Measurements from ENCODE around the gene IFI30.

IFI30 gene

DNA sequence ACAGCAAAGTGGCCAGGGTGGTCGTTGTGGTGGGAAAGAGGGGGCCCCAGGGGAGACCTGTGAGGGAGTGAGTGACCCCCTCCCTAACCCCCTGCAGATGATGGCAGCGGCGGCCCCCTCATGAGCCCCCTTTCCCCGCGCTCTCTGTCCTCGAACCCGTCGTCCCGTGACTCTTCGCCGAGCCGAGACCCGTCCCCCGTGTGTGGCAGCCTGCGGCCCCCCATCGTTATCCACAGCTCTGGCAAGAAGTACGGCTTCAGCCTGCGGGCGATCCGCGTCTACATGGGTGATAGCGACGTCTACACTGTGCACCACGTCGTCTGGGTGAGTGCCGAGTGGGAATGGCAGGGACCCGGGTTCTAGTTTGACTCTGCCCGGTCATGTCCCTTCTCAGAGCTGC is 28.7 kb upstream of the IFI30 start:
- peaks cover 57% of the 10 kb centered on the region for H3K36me3 ChIP-seq (ENCODE audit: insufficient read depth, insufficient read length, low read length)
- TF ChIP-seq SUZ12 (IDR thresholded peaks at IDR 0.05; ENCODE audit: extremely low read depth, insufficient read depth, insufficient read length) (no peak), YY1 (IDR thresholded peaks at IDR 0.05; ENCODE audit: insufficient read depth, insufficient read length) (no peak), ZNF274 (IDR thresholded peaks at IDR 0.05; ENCODE audit: low read depth, low read length) (no peak)
- no peaks in the 10 kb centered on the region for H3K4me1 ChIP-seq (ENCODE audit: insufficient read depth, insufficient read length)
- no peaks in the 10 kb centered on the region for H3K9me3 ChIP-seq (ENCODE audit: insufficient read depth, low read length)
- no peak for DNase-seq (ENCODE audit: low read depth, low spot score)
- H3K4me3 ChIP-seq (ENCODE audit: insufficient read length, low read depth), result no peak overlapping the region
- no peaks in the 10 kb centered on the region for H3K27me3 ChIP-seq (ENCODE audit: insufficient read depth, insufficient read length)
- no peak overlapping the region for H3K9ac ChIP-seq (ENCODE audit: insufficient read length, low read depth)

DNA sequence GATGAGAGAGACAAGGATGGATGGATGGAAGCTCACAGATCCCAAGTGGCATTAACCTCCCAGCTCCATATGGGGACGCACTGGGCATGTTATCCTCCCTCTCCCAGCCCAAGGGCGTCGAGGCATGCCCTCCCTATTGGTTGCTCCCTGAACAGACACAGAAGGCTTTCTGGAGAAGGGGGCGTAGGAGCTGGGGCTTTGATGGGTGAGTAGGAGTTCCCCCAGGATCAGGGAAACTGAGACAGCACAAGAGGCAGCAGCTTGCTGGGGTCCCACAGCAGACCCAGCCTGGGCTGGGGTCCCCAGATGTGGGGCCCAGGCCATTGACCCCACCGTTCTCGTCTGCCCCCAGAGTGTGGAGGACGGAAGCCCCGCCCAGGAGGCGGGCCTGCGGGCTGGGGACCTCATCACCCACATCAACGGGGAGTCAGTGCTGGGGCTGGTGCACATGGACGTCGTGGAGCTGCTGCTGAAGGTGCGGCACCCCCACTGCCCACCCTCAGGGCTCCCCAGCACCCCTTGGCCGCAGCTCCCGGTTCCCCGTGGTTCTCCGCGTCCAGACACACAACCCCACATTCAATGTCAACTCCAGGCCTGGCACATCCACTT is 28.1 kb upstream of the IFI30 start:
- TF ChIP-seq SUZ12 (IDR thresholded peaks at IDR 0.05; ENCODE audit: extremely low read depth, insufficient read depth, insufficient read length), result no peak
- no peak for TF ChIP-seq ZNF274 (IDR thresholded peaks at IDR 0.05; ENCODE audit: low read depth, low read length)
- no peak for TF ChIP-seq YY1 (IDR thresholded peaks at IDR 0.05; ENCODE audit: insufficient read depth, insufficient read length)
- peaks cover 56% of the 10 kb centered on the region for H3K36me3 ChIP-seq (ENCODE audit: insufficient read depth, insufficient read length, low read length)

DNA sequence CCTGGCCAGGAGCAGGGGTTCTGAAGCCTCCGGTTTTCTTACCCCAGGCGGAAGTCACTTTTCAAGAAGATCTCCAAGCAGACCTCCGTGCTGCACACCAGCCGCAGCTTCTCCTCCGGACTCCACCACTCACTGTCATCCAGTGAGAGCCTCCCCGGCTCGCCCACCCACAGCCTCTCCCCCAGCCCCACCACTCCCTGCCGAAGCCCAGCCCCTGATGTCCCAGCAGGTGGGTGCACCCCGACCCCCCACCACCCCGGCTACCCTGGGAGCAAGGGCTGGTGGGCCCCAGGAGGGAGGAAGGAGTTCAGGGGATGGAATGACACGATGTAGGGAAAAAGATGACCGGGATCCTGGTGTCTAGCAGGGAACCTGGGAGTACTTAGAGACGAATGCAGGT is 26.2 kb upstream of the IFI30 start:
- H3K4me1 ChIP-seq (ENCODE audit: insufficient read depth, insufficient read length), result peaks cover 12% of the 10 kb centered on the region
- H3K27me3 ChIP-seq (ENCODE audit: insufficient read depth, insufficient read length), result no peaks in the 10 kb centered on the region
- H3K4me3 ChIP-seq (ENCODE audit: insufficient read length, low read depth), result no peak overlapping the region
- no peaks in the 10 kb centered on the region for H3K9me3 ChIP-seq (ENCODE audit: insufficient read depth, low read length)
- TF ChIP-seq ZNF274 (IDR thresholded peaks at IDR 0.05; ENCODE audit: low read depth, low read length) (no peak), SUZ12 (IDR thresholded peaks at IDR 0.05; ENCODE audit: extremely low read depth, insufficient read depth, insufficient read length) (no peak), YY1 (IDR thresholded peaks at IDR 0.05; ENCODE audit: insufficient read depth, insufficient read length) (no peak)
- peaks cover 49% of the 10 kb centered on the region for H3K36me3 ChIP-seq (ENCODE audit: insufficient read depth, insufficient read length, low read length)
- no peak for DNase-seq (ENCODE audit: low read depth, low spot score)
- no peak overlapping the region for H3K9ac ChIP-seq (ENCODE audit: insufficient read length, low read depth)

More for the DNA sequence above, 28.1 kb upstream of the IFI30 start:
- H3K27me3 ChIP-seq (ENCODE audit: insufficient read depth, insufficient read length), result no peaks in the 10 kb centered on the region
- no peak for DNase-seq (ENCODE audit: low read depth, low spot score)
- peaks cover under 1% of the 10 kb centered on the region for H3K4me1 ChIP-seq (ENCODE audit: insufficient read depth, insufficient read length)
- no peak overlapping the region for H3K4me3 ChIP-seq (ENCODE audit: insufficient read length, low read depth)
- H3K9me3 ChIP-seq (ENCODE audit: insufficient read depth, low read length), result no peaks in the 10 kb centered on the region
- no peak overlapping the region for H3K9ac ChIP-seq (ENCODE audit: insufficient read length, low read depth)

DNA sequence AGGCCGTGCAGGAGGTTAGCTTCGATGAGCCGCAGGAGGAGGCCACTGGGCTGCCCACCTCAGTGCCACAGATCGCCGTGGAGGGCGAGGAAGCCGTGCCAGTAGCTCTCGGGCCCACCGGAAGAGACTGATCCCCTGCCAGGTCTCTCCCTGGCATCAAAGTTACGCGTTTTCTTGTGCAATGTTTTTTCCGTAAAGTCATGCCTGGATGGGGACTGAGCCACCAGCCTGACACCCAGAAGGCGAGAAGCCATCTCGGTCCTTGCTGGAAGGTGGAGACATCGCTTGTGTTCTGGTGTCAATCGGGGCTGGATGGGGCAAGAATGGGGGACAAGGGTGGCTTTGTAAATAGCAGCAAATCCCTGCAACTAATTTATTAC is 24.0 kb upstream of the IFI30 start:
- DNase-seq (ENCODE audit: low read depth, low spot score), result no peak

DNA sequence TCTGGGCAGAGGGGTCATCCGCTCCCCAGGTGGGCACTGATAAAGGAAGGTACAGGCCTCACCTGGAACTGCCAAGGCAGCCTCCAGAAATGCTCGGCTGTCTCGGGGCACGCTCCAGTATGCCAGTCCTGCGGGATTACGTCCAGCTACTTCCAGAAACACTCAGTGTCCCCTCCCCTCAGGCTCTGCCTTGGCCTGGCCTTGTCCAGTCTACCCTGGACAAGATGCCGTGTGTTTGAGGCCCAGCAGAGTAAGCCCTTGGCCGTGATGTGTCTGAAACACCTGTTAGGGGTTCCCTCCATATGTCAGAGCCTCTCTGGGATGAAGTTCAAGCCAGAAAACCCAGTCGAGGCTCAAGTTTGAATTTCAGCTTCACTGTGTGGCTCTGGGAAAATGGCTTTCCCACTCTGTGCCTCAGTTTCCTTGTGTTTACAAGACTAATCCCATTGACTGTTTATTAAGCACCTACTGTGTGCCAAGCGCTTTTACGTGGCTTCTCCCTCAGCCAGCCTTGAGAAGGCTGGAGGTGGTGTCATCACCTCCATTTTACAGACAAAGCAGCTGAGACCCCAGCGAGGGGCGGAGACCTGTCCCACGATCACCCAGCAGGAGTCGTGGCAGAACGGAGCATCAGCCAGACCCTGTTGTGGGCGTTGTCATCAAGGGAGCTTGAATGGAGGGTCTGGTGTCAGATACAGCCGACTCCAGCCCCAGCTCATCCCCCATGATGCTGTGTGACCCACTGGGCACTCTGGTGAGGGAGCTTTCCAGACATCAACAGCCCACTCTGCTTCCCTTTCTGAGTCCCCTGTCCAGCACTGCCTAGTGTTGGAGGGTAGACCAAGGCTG is 22.6 kb upstream of the IFI30 start:
- Histone ChIP-seq H3K4me3 (ENCODE audit: insufficient read length, low read depth) (no peak overlapping the region), H3K9ac (ENCODE audit: insufficient read length, low read depth) (peak overlapping the region; percentile 79), H3K36me3 (ENCODE audit: insufficient read depth, insufficient read length, low read length) (peaks cover 30% of the 10 kb centered on the region), H3K4me1 (ENCODE audit: insufficient read depth, insufficient read length) (peaks cover 17% of the 10 kb centered on the region), H3K9me3 (ENCODE audit: insufficient read depth, low read length) (no peaks in the 10 kb centered on the region), H3K27me3 (ENCODE audit: insufficient read depth, insufficient read length) (no peaks in the 10 kb centered on the region)
- no peak for TF ChIP-seq ZNF274 (IDR thresholded peaks at IDR 0.05; ENCODE audit: low read depth, low read length)
- no peak for TF ChIP-seq SUZ12 (IDR thresholded peaks at IDR 0.05; ENCODE audit: extremely low read depth, insufficient read depth, insufficient read length)
- TF ChIP-seq YY1 (IDR thresholded peaks at IDR 0.05; ENCODE audit: insufficient read depth, insufficient read length), result no peak
- DNase-seq (ENCODE audit: low read depth, low spot score), result no peak

More for the DNA sequence above, 24.0 kb upstream of the IFI30 start:
- no peak overlapping the region for H3K9ac ChIP-seq (ENCODE audit: insufficient read length, low read depth)
- H3K4me3 ChIP-seq (ENCODE audit: insufficient read length, low read depth), result no peak overlapping the region
- H3K27me3 ChIP-seq (ENCODE audit: insufficient read depth, insufficient read length), result no peaks in the 10 kb centered on the region
- peaks cover 16% of the 10 kb centered on the region for H3K4me1 ChIP-seq (ENCODE audit: insufficient read depth, insufficient read length)
- H3K9me3 ChIP-seq (ENCODE audit: insufficient read depth, low read length), result no peaks in the 10 kb centered on the region
- TF ChIP-seq SUZ12 (IDR thresholded peaks at IDR 0.05; ENCODE audit: extremely low read depth, insufficient read depth, insufficient read length) (no peak), YY1 (IDR thresholded peaks at IDR 0.05; ENCODE audit: insufficient read depth, insufficient read length) (no peak), ZNF274 (IDR thresholded peaks at IDR 0.05; ENCODE audit: low read depth, low read length) (no peak)
- peaks cover 36% of the 10 kb centered on the region for H3K36me3 ChIP-seq (ENCODE audit: insufficient read depth, insufficient read length, low read length)

DNA sequence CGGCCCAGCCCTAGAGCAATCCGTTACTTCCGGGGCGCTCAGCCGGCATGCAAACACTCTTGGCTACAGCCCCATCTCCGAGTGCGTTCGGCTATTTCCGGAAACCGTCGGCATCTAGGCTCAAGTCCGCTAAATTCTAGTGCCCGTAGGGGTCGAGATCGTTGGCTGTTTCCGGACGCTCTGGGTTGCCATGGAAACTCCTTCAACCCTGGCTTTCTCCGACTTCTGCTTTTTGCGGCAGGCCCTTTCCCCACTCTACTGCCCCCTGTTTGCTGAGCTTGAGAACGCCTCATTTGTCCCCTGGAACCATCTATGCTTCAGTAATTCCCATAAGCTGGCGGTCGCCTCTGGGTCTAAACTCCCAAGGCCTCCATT is 21.2 kb upstream of the IFI30 start:
- DNase-seq (ENCODE audit: low read depth, low spot score), result peak; percentile 99
- TF ChIP-seq ZNF274 (IDR thresholded peaks at IDR 0.05; ENCODE audit: low read depth, low read length), result no peak
- TF ChIP-seq YY1 (IDR thresholded peaks at IDR 0.05; ENCODE audit: insufficient read depth, insufficient read length), result no peak
- no peak for TF ChIP-seq SUZ12 (IDR thresholded peaks at IDR 0.05; ENCODE audit: extremely low read depth, insufficient read depth, insufficient read length)
- Histone ChIP-seq H3K27me3 (ENCODE audit: insufficient read depth, insufficient read length) (no peaks in the 10 kb centered on the region), H3K36me3 (ENCODE audit: insufficient read depth, insufficient read length, low read length) (peaks cover 30% of the 10 kb centered on the region), H3K4me1 (ENCODE audit: insufficient read depth, insufficient read length) (peaks cover 30% of the 10 kb centered on the region), H3K9me3 (ENCODE audit: insufficient read depth, low read length) (no peaks in the 10 kb centered on the region), H3K4me3 (ENCODE audit: insufficient read length, low read depth) (peak overlapping the region; percentile 87), H3K9ac (ENCODE audit: insufficient read length, low read depth) (peak overlapping the region; percentile 93)

DNA sequence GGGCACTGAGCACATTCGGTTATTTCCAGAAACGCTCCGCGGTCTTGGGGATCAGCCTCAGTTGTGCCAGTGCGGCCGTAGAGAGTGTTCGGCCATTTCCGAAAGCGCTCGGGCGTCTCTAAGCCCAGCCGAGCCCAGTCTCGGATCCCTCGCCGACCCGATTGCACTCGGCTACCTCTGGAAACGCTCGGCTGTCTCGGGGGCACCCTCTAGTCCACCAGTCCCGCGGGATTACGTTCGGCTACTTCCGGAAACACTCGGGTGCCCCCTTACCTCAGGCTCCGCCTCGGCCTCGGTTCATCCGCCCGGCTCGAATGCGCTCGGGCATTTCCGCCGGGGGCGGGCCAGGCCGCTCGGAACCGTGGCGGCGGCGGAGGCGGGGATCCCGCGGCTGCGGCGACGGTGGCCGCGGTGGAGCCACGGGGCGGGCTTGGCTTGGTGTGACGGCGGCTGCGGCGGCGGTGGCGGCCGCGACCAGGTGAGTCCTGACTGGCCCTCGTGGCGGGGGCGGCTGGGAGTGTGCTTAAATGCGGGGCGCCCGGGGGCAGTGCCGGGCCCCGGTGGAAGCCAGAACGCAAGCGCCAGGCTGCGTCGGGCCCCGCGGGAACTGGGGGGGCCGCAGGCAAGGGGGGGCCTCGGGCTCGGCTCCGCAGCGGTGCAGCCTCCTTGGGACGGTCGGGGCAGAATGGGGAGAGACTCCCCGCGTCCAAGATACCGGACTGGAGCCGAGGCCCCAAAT is 20.6 kb upstream of the IFI30 start, which contains the start of gene PIK3R2:
TSS of gene PIK3R2 (plus strand) at position 347 of the 739 bp plus-strand sequence. CDS start 2,717 bp downstream, outside the sequence.
- Histone ChIP-seq H3K4me3 (ENCODE audit: insufficient read length, low read depth) (peak within 1 kb of the TSS; percentile 87), H3K36me3 (ENCODE audit: insufficient read depth, insufficient read length, low read length) (peaks cover 28% of the 10 kb centered on the region), H3K4me1 (ENCODE audit: insufficient read depth, insufficient read length) (peaks cover 31% of the 10 kb centered on the region), H3K27me3 (ENCODE audit: insufficient read depth, insufficient read length) (no peaks in the 10 kb centered on the region), H3K9ac (ENCODE audit: insufficient read length, low read depth) (peak within 1 kb of the TSS; percentile 93), H3K9me3 (ENCODE audit: insufficient read depth, low read length) (no peaks in the 10 kb centered on the region)
- TF ChIP-seq YY1 (IDR thresholded peaks at IDR 0.05; ENCODE audit: insufficient read depth, insufficient read length) (no peak), ZNF274 (IDR thresholded peaks at IDR 0.05; ENCODE audit: low read depth, low read length) (no peak), SUZ12 (IDR thresholded peaks at IDR 0.05; ENCODE audit: extremely low read depth, insufficient read depth, insufficient read length) (no peak)
- peak; percentile 98 for DNase-seq (ENCODE audit: low read depth, low spot score)

Data from NT2/D1 (cell line).